H9 (cell line): ENCODE measurements around the gene CCDC40. TPM values are rescaled to one million over a fixed set of nuclear protein-coding genes. Genes with fewer than 3 reads are reported as not detected.
A peak's percentile ranks its signal among the peaks of the same experiment; 100 is the strongest.

ENCODE experiments used
- DNase-seq: peaks from one replicate; pipeline ENCODE4 v3.0.0-alpha.2; 2017
- H2AFZ ChIP-seq: one replicate; pipeline ENCODE4 v1.6.1; 2013; ENCODE audit warnings: mild to moderate bottlenecking, low read length, control low read depth, moderate library complexity
- H2AK5ac ChIP-seq: 2 replicates; pipeline ENCODE4 v1.6.1; 2013; ENCODE audit warnings: low read length, control low read depth, mixed read lengths; ENCODE audit not compliant: insufficient read length
- H2BK120ac ChIP-seq: one replicate; pipeline ENCODE4 v1.6.1; 2013; ENCODE audit warnings: low read depth, mild to moderate bottlenecking, low read length, control low read depth, inconsistent platforms; ENCODE audit not compliant: poor library complexity, severe bottlenecking
- H2BK12ac ChIP-seq: 2 replicates; pipeline ENCODE4 v1.6.1; 2013; ENCODE audit warnings: low read length, control low read depth, mixed read lengths, low read depth; ENCODE audit not compliant: insufficient read length
- H2BK15ac ChIP-seq: 2 replicates; pipeline ENCODE4 v1.6.1; 2013; ENCODE audit warnings: low read depth, low read length, control low read depth
- H2BK20ac ChIP-seq: one replicate; pipeline ENCODE4 v1.6.1; 2013; ENCODE audit warnings: low read depth, mild to moderate bottlenecking, low read length, control low read depth, inconsistent platforms; ENCODE audit not compliant: poor library complexity, severe bottlenecking
- H2BK5ac ChIP-seq: 2 replicates; pipeline ENCODE4 v1.6.1; 2013; ENCODE audit warnings: low read length, control low read depth, mixed read lengths; ENCODE audit not compliant: insufficient read length
- H3K14ac ChIP-seq: 2 replicates; pipeline ENCODE4 v1.6.1; 2013; ENCODE audit warnings: low read length, control low read depth; ENCODE audit not compliant: insufficient read depth
- H3K18ac ChIP-seq: 2 replicates; pipeline ENCODE4 v1.6.1; 2013; ENCODE audit warnings: low read depth, mild to moderate bottlenecking, mixed read lengths, low read length, control low read depth; ENCODE audit not compliant: insufficient read length
- H3K23ac ChIP-seq: 2 replicates; pipeline ENCODE4 v1.6.1; 2013; ENCODE audit warnings: low read length, control low read depth, mixed read lengths, low read depth; ENCODE audit not compliant: insufficient read length
- H3K23me2 ChIP-seq: 2 replicates; pipeline ENCODE4 v1.6.1; 2013; ENCODE audit warnings: low read depth, mild to moderate bottlenecking, mixed read lengths, low read length, control low read depth; ENCODE audit not compliant: insufficient read length, poor library complexity, severe bottlenecking
- H3K27ac ChIP-seq: 2 replicates; pipeline ENCODE4 v1.5.1; 2013; ENCODE audit warnings: low read length, control low read depth, mixed read lengths, low read depth; ENCODE audit not compliant: insufficient read length
- H3K27me3 ChIP-seq: 2 replicates; pipeline ENCODE4 v1.6.1; 2013; ENCODE audit warnings: low read length, control low read depth, inconsistent platforms; ENCODE audit not compliant: insufficient read depth
- H3K4ac ChIP-seq: 2 replicates; pipeline ENCODE4 v1.6.1; 2013; ENCODE audit warnings: low read depth, mild to moderate bottlenecking, control low read depth, inconsistent platforms, low read length, moderate library complexity
- H3K4me1 ChIP-seq: 2 replicates; pipeline ENCODE4 v1.6.1; 2013; ENCODE audit warnings: low read length, control low read depth, inconsistent platforms; ENCODE audit not compliant: insufficient read depth
- H3K4me2 ChIP-seq: 2 replicates; pipeline ENCODE4 v1.6.1; 2013; ENCODE audit warnings: low read length, control low read depth, mixed read lengths; ENCODE audit not compliant: insufficient read length, insufficient read depth
- H3K56ac ChIP-seq: 2 replicates; pipeline ENCODE4 v1.6.1; 2013; ENCODE audit warnings: low read depth, mild to moderate bottlenecking, mixed read lengths, low read length, control low read depth; ENCODE audit not compliant: insufficient read length
- H3K79me1 ChIP-seq: 2 replicates; pipeline ENCODE4 v1.6.1; 2013; ENCODE audit warnings: low read depth, mild to moderate bottlenecking, moderate library complexity, low read length, control low read depth, inconsistent platforms; ENCODE audit not compliant: insufficient read depth, poor library complexity, severe bottlenecking
- H3K79me2 ChIP-seq: 2 replicates; pipeline ENCODE4 v1.6.1; 2013; ENCODE audit warnings: low read length, control low read depth, inconsistent platforms; ENCODE audit not compliant: insufficient read depth
- H3K9ac ChIP-seq: 2 replicates; pipeline ENCODE4 v1.6.1; 2013; ENCODE audit warnings: low read length, control low read depth, mixed read lengths; ENCODE audit not compliant: insufficient read length; ENCODE audit errors: extremely low read depth
- H3K9me3 ChIP-seq: one replicate; pipeline ENCODE4 v1.6.1; 2013; ENCODE audit warnings: low read depth, low read length, inconsistent platforms; ENCODE audit not compliant: control insufficient read depth
- H3T11ph ChIP-seq: one replicate; pipeline ENCODE4 v1.6.1; 2013; ENCODE audit warnings: mild to moderate bottlenecking, low read length, control low read depth, inconsistent platforms
- H4K20me1 ChIP-seq: one replicate; pipeline ENCODE4 v1.6.1; 2013; ENCODE audit not compliant: control insufficient read depth, insufficient read length, insufficient read depth
- H4K5ac ChIP-seq: 2 replicates; pipeline ENCODE4 v1.6.1; 2013; ENCODE audit warnings: low read depth, mild to moderate bottlenecking, mixed read lengths, low read length, control low read depth; ENCODE audit not compliant: insufficient read length
- H4K8ac ChIP-seq: replicated peaks from 2 replicates; pipeline ENCODE4 v1.6.1; 2013; ENCODE audit warnings: low read length, control low read depth, mixed read lengths, low read depth; ENCODE audit not compliant: insufficient read length
- H4K91ac ChIP-seq: 2 replicates; pipeline ENCODE4 v1.6.1; 2013; ENCODE audit warnings: low read depth, mild to moderate bottlenecking, moderate library complexity, mixed read lengths, low read length, control low read depth; ENCODE audit not compliant: insufficient read length
- H3K27ac Mint-ChIP-seq, 3 experiments: 2 replicates in 2 of 3; 3 replicates in 1 of 3; pipeline ENCODE4 v1.8.0; 2020 to 2021; ENCODE audit warnings: mixed read lengths in 3 of 3, mild to moderate bottlenecking in 1 of 3, moderate library complexity in 1 of 3
- H3K27me3 Mint-ChIP-seq: 2 replicates; pipeline ENCODE4 v1.8.0; 2021; ENCODE audit warnings: low read depth, mild to moderate bottlenecking, moderate library complexity, mixed read lengths
- H3K36me3 Mint-ChIP-seq, 3 experiments: 2 replicates in 2 of 3; 3 replicates in 1 of 3; pipeline ENCODE4 v1.8.0; 2020 to 2021; ENCODE audit warnings: low read depth in 3 of 3, mixed read lengths in 3 of 3; ENCODE audit not compliant: insufficient read depth in 1 of 3
- H3K4me1 Mint-ChIP-seq, 2 experiments: 2 replicates each; pipeline ENCODE4 v1.8.0; 2020; ENCODE audit warnings: mixed read lengths in 2 of 2
- H3K4me3 Mint-ChIP-seq, 2 experiments: 2 replicates in 1 of 2; 3 replicates in 1 of 2; pipeline ENCODE4 v1.8.0; 2020 to 2021; ENCODE audit warnings: mild to moderate bottlenecking in 2 of 2, mixed read lengths in 2 of 2, moderate library complexity in 1 of 2
- H3K9me3 Mint-ChIP-seq, 2 experiments: 2 replicates in 1 of 2; 3 replicates in 1 of 2; pipeline ENCODE4 v1.8.0; 2020; ENCODE audit warnings: mild to moderate bottlenecking in 2 of 2, mixed read lengths in 2 of 2, moderate library complexity in 1 of 2
- WGBS: extraction: QIAGEN DNeasy Blood & Tissue Kit; methylation state at CpG from one replicate; pipeline ENCODE4 v1.1.7; 2013; ENCODE audit warnings: missing lambda C conversion rate, low lambda C conversion rate, mixed read lengths; ENCODE audit not compliant: insufficient read length; ENCODE audit errors: extremely low coverage; 5-methylcytosine and 5-hydroxymethylcytosine counted together
- total RNA-seq: library from RNA; stranded (reverse); gene quantifications from 2 replicates; pipeline ENCODE4 v1.2.1, GENCODE V29; 2021
- TF ChIP-seq, protein P1 (sequence below): fragments of 200-600 bp; sonication (generic); conservative IDR thresholded peaks from 3 replicates; pipeline ENCODE4 v1.8.0; 2021; ENCODE audit warnings: antibody characterized with exemption, mild to moderate bottlenecking

The CCDC40 gene
- total RNA-seq, 1 experiment from 2014 or later = 8.9 TPM

DNA sequence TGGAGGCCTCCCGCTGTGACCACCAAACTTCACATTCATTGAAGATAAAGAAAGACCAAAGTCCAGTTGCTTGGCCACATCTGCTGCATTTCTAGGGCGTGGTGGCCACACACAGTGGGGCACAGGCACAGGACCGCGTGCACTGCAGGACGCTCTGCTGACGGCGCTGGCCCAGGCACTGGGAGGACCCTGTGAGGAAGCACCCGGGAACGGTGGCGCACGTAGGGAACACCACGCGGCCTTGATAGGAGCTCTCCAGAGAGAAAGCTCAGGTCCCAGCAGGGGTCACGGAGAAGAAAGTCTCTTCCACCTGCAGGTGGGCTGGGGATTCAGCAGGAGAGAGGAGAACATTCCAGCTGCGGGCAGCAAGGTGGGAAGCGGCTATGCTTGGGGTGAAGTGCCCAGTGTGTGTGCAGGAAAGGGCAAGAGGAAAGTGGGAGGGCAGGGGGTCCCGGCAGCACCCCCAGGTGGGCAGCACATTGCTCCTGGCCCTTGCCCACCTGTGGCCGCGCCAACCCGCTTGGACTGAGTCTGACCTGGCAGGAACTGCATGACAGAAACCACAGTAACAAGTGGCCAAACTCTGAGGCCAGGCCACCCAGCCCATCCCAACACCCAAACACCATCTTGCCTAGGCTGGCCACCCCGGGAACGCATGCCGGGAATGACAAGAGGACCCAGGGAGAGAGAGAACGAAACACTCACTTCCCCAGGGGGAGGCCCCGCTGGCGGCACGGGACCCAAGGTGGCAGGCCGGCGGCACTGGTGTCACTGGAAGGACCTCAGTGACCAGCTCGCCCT, 33.6 kb upstream of the CCDC40 start:
- Mint-ChIP-seq H3K4me1 (peaks cover 11 to 16% of the 10 kb centered on the region in 2 experiments; a peak in 3 of 4 replicates), H3K27ac (peak overlapping the region; percentile 60 to 92 (median 68); a peak in 4 of 7 replicates), H3K4me3 (no peak overlapping the region), H3K36me3 (peaks cover 26 to 42% (median 31%) of the 10 kb centered on the region in 3 experiments), H3K27me3 (no peaks in the 10 kb centered on the region), H3K9me3 (no peaks in the 10 kb centered on the region)
- no peak overlapping the region for H2BK20ac ChIP-seq
- no peak overlapping the region for H3K56ac ChIP-seq
- no peak overlapping the region for H2BK120ac ChIP-seq
- H3K27ac ChIP-seq = no peak overlapping the region
- no peak overlapping the region for H4K91ac ChIP-seq
- no peak overlapping the region for H3K23ac ChIP-seq
- H3K27me3 ChIP-seq = no peaks in the 10 kb centered on the region
- no peak overlapping the region for H3K14ac ChIP-seq
- H2BK15ac ChIP-seq = no peak overlapping the region
- TF ChIP-seq, protein P1, sequence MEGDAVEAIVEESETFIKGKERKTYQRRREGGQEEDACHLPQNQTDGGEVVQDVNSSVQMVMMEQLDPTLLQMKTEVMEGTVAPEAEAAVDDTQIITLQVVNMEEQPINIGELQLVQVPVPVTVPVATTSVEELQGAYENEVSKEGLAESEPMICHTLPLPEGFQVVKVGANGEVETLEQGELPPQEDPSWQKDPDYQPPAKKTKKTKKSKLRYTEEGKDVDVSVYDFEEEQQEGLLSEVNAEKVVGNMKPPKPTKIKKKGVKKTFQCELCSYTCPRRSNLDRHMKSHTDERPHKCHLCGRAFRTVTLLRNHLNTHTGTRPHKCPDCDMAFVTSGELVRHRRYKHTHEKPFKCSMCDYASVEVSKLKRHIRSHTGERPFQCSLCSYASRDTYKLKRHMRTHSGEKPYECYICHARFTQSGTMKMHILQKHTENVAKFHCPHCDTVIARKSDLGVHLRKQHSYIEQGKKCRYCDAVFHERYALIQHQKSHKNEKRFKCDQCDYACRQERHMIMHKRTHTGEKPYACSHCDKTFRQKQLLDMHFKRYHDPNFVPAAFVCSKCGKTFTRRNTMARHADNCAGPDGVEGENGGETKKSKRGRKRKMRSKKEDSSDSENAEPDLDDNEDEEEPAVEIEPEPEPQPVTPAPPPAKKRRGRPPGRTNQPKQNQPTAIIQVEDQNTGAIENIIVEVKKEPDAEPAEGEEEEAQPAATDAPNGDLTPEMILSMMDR = no peak
- H4K20me1 ChIP-seq = no peaks in the 10 kb centered on the region
- H3K18ac ChIP-seq = no peak overlapping the region
- peaks cover 5% of the 10 kb centered on the region for H3K23me2 ChIP-seq
- no peak overlapping the region for H2BK5ac ChIP-seq
- no peak overlapping the region for H2AK5ac ChIP-seq
- no peaks in the 10 kb centered on the region for H3K4me1 ChIP-seq
- H2AFZ ChIP-seq = no peak overlapping the region
- no peak overlapping the region for H3K9ac ChIP-seq
- WGBS = no CpG with 5 or more reads among the region's 30 CpGs
- no peak overlapping the region for H4K5ac ChIP-seq
- H4K8ac ChIP-seq = no peak overlapping the region
- H3K79me2 ChIP-seq = peaks cover 1% of the 10 kb centered on the region; the same call in 1 of the 2 replicates
- no peak overlapping the region for H3K4me2 ChIP-seq
- DNase-seq = no peak
- no peak overlapping the region for H3T11ph ChIP-seq
- H3K9me3 ChIP-seq = no peaks in the 10 kb centered on the region
- no peak overlapping the region for H2BK12ac ChIP-seq
- no peak overlapping the region for H3K4ac ChIP-seq
- no peaks in the 10 kb centered on the region for H3K79me1 ChIP-seq
